SU-DHL-6 (cell line): ENCODE data around the gene HAGHL.

Experiments used
- H2AFZ ChIP-seq: fragments of 200-600 bp; sonication (generic); 2 replicates; pipeline ENCODE4 v1.6.1; 2014; ENCODE audit warnings: low read depth, mild to moderate bottlenecking, moderate library complexity, mixed read lengths, antibody characterized with exemption, low read length; ENCODE audit not compliant: severe bottlenecking
- H3F3A ChIP-seq: fragments of 200-600 bp; shearing (Covaris generic); 2 replicates; pipeline ENCODE4 v1.6.0; 2016; ENCODE audit warnings: antibody characterized with exemption, mild to moderate bottlenecking; ENCODE audit not compliant: insufficient read depth
- H3K27ac ChIP-seq: fragments of 200-600 bp; sonication (generic); 2 replicates; pipeline ENCODE4 v1.5.1; 2016; ENCODE audit warnings: low read depth, mild to moderate bottlenecking, low read length, moderate library complexity, mixed read lengths
- H3K27me3 ChIP-seq: fragments of 200-600 bp; sonication (generic), shearing (Covaris generic); 2 replicates; pipeline ENCODE4 v1.6.0; 2014; ENCODE audit warnings: mild to moderate bottlenecking, low read length
- H3K36me3 ChIP-seq: fragments of 200-600 bp; sonication (generic); 2 replicates; pipeline ENCODE4 v1.6.1; 2014; ENCODE audit warnings: mild to moderate bottlenecking, low read length, mixed read lengths
- H3K4me2 ChIP-seq: fragments of 300-600, 200-600 bp; shearing (Covaris generic), sonication (generic); 2 replicates; pipeline ENCODE4 v1.6.0; 2014; ENCODE audit warnings: low read length, low read depth, mild to moderate bottlenecking; ENCODE audit not compliant: poor library complexity, severe bottlenecking
- H3K4me3 ChIP-seq: fragments of 200-600 bp; sonication (generic); 2 replicates; pipeline ENCODE4 v1.5.1; 2014; ENCODE audit warnings: antibody characterized with exemption, low read length, mild to moderate bottlenecking, mixed read lengths; ENCODE audit not compliant: insufficient read depth, poor library complexity, severe bottlenecking
- H3K79me2 ChIP-seq: fragments of 200-600 bp; sonication (generic); 2 replicates; pipeline ENCODE4 v1.6.1; 2014; ENCODE audit warnings: mild to moderate bottlenecking, low read length, moderate library complexity; ENCODE audit not compliant: insufficient read depth
- H3K9ac ChIP-seq: fragments of 200-600 bp; sonication (generic); 2 replicates; pipeline ENCODE4 v1.7.0; 2014; ENCODE audit warnings: mild to moderate bottlenecking, low read length
- H3K9me2 ChIP-seq: fragments of 200-600 bp; sonication (generic); replicated peaks from 2 replicates; pipeline ENCODE4 v1.6.1; 2014; ENCODE audit warnings: low read length; ENCODE audit not compliant: insufficient read depth
- H3K9me3 ChIP-seq: fragments of 200-600 bp; sonication (generic); 2 replicates; pipeline ENCODE4 v1.6.1; 2014; ENCODE audit warnings: low read length, mixed read lengths; ENCODE audit not compliant: insufficient read depth
- H4K20me1 ChIP-seq: fragments of 200-600 bp; sonication (generic); 2 replicates; pipeline ENCODE4 v1.6.1; 2014; ENCODE audit warnings: low read depth, mild to moderate bottlenecking, antibody characterized with exemption, low read length, moderate library complexity, mixed read lengths
- CTCF ChIP-seq: fragments of 200-600 bp; sonication (generic); IDR thresholded peaks from one replicate; pipeline ENCODE4 v1.5.1; 2017; ENCODE audit warnings: antibody characterized with exemption, mild to moderate bottlenecking, low read length, moderate library complexity; ENCODE audit not compliant: insufficient read depth, poor library complexity, severe bottlenecking
- EZH2phosphoT487 ChIP-seq: fragments of 200-600 bp; sonication (generic), shearing (Covaris generic); conservative IDR thresholded peaks from 2 replicates; pipeline ENCODE4 v1.6.1; 2018; ENCODE audit warnings: mild to moderate bottlenecking, antibody characterized with exemption, low read length, moderate library complexity, mixed read lengths

HAGHL gene

GRCh38 chr16:760545-761343 lies 33.8 kb downstream of the HAGHL start, which contains the start of gene MSLN:
Gene MSLN, plus strand, starts transcription at chr16:760734. Its CDS starts 1,947 bp downstream, at chr16:762681.
- TF ChIP-seq CTCF (no peak), EZH2phosphoT487 (no peak)
- H3K9me3 ChIP-seq, result no peaks in the 10 kb centered on the region
- no peaks in the 10 kb centered on the region for H3K36me3 ChIP-seq
- no peak within 1 kb of the TSS for H3K4me3 ChIP-seq
- H3F3A ChIP-seq, result no peaks in the 10 kb centered on the region
- H4K20me1 ChIP-seq, result no peaks in the 10 kb centered on the region
- no peak within 1 kb of the TSS for H3K9ac ChIP-seq
- no peak within 1 kb of the TSS for H2AFZ ChIP-seq
- H3K9me2 ChIP-seq, result no peaks in the 10 kb centered on the region
- no peak within 1 kb of the TSS for H3K4me2 ChIP-seq
- H3K27me3 ChIP-seq, result no peaks in the 10 kb centered on the region
- H3K79me2 ChIP-seq, result no peaks in the 10 kb centered on the region
- H3K27ac ChIP-seq, result no peak within 1 kb of the TSS

GRCh38 chr16:761625-762513 lies 35.0 kb downstream of the HAGHL start:
- H3K9me2 ChIP-seq, result no peaks in the 10 kb centered on the region
- H3K9ac ChIP-seq, result no peak overlapping the region
- no peak overlapping the region for H3K4me2 ChIP-seq
- no peak overlapping the region for H2AFZ ChIP-seq
- H3K9me3 ChIP-seq, result no peaks in the 10 kb centered on the region
- TF ChIP-seq CTCF (no peak), EZH2phosphoT487 (no peak)
- no peaks in the 10 kb centered on the region for H3K27me3 ChIP-seq
- no peaks in the 10 kb centered on the region for H3K36me3 ChIP-seq
- H3F3A ChIP-seq, result no peaks in the 10 kb centered on the region
- no peak overlapping the region for H3K27ac ChIP-seq
- H3K4me3 ChIP-seq, result no peak overlapping the region
- no peaks in the 10 kb centered on the region for H4K20me1 ChIP-seq
- no peaks in the 10 kb centered on the region for H3K79me2 ChIP-seq

GRCh38 chr16:762595-763268 lies 35.8 kb downstream of the HAGHL start:
- H4K20me1 ChIP-seq, result no peaks in the 10 kb centered on the region
- H3K4me3 ChIP-seq, result no peak overlapping the region
- no peaks in the 10 kb centered on the region for H3K27me3 ChIP-seq
- no peaks in the 10 kb centered on the region for H3F3A ChIP-seq
- H2AFZ ChIP-seq, result no peak overlapping the region
- no peaks in the 10 kb centered on the region for H3K9me2 ChIP-seq
- TF ChIP-seq CTCF (no peak), EZH2phosphoT487 (no peak)
- H3K4me2 ChIP-seq, result no peak overlapping the region
- no peak overlapping the region for H3K9ac ChIP-seq
- no peaks in the 10 kb centered on the region for H3K9me3 ChIP-seq
- no peaks in the 10 kb centered on the region for H3K79me2 ChIP-seq
- no peaks in the 10 kb centered on the region for H3K36me3 ChIP-seq
- H3K27ac ChIP-seq, result no peak overlapping the region
